HEK293 (cell line): ENCODE data around the gene EIF2D.

Experiments used
- CTCF ChIA-PET: fragments of 350-600 bp; formaldehyde crosslinking; extraction: SDS; loops from one replicate; lab custom pipeline; 2021; ENCODE audit warnings: antibody characterized with exemption; lab: Yijun Ruan, JAX
- POLR2A ChIA-PET: fragments of 300-600 bp; formaldehyde crosslinking; extraction: SDS; loops from one replicate; lab custom pipeline; 2020; ENCODE audit warnings: antibody characterized with exemption, inconsistent platforms; lab: Yijun Ruan, JAX
- H3K27ac ChIP-seq: fragments of 200-500 bp; sonication (Bioruptor generic); 2 replicates; pipeline ENCODE4 v1.5.1; 2014; ENCODE audit warnings: low read depth, low read length, control low read depth, inconsistent platforms; ENCODE audit errors: extremely low read depth
- H3K36me3 ChIP-seq, 2 experiments: fragments of 200-500 bp in 1 of 2; sonication (Bioruptor generic) in 1 of 2; 1 replicate in 1 of 2; 2 replicates in 1 of 2; pipeline ENCODE4 v1.5.1; 2014 to 2017; ENCODE audit warnings: inconsistent platforms in 2 of 2, low read length in 2 of 2; ENCODE audit not compliant: control insufficient read depth in 2 of 2, insufficient read depth in 1 of 2
- H3K4me1 ChIP-seq: fragments of 200-500 bp; sonication (Bioruptor generic); 2 replicates; pipeline ENCODE4 v1.5.1; 2014; ENCODE audit warnings: mild to moderate bottlenecking, low read length, inconsistent platforms; ENCODE audit not compliant: control insufficient read depth, insufficient read depth
- H3K4me3 ChIP-seq: 2 replicates; pipeline ENCODE4 v1.5.1; 2011; ENCODE audit warnings: low read depth, mild to moderate bottlenecking, control low read depth, low read length, moderate library complexity
- H3K9me3 ChIP-seq: fragments of 200-500 bp; sonication (Bioruptor generic); 2 replicates; pipeline ENCODE4 v1.5.1; 2014; ENCODE audit warnings: low read depth, low read length, inconsistent platforms; ENCODE audit not compliant: control insufficient read depth, insufficient read depth
- EGR2 ChIP-seq: fragments of 450-650 bp; formaldehyde crosslinking; IDR thresholded peaks from 2 replicates; pipeline ENCODE4 v1.5.1; 2016; ENCODE audit warnings: low read depth, missing biosample characterization, missing genetic modification characterization
- MEIS1 ChIP-seq: sonication (generic); formaldehyde crosslinking; IDR thresholded peaks from 2 replicates; pipeline ENCODE4 v1.8.1; 2022; ENCODE audit warnings: missing genetic modification reagents, mild to moderate bottlenecking, borderline replicate concordance
- OSR2 ChIP-seq: fragments of 450-650 bp; formaldehyde crosslinking; IDR thresholded peaks from 2 replicates; pipeline ENCODE4 v1.5.1; 2016; ENCODE audit warnings: missing biosample characterization, missing genetic modification characterization
- REST ChIP-seq: fragments of 450-650 bp; formaldehyde crosslinking; IDR thresholded peaks from 2 replicates; pipeline ENCODE4 v1.5.1; 2016; ENCODE audit warnings: missing biosample characterization, missing genetic modification characterization
- TSHZ1 ChIP-seq: fragments of 450-650 bp; formaldehyde crosslinking; IDR thresholded peaks from 2 replicates; pipeline ENCODE4 v1.5.1; 2016; ENCODE audit warnings: missing biosample characterization, missing genetic modification characterization, borderline replicate concordance
- ZBTB44 ChIP-seq: fragments of 450-650 bp; IDR thresholded peaks from 2 replicates; pipeline ENCODE4 v1.5.1; 2018; ENCODE audit warnings: missing biosample characterization, mild to moderate bottlenecking, missing genetic modification characterization
- ZBTB49 ChIP-seq: fragments of 450-650 bp; formaldehyde crosslinking; IDR thresholded peaks from 2 replicates; pipeline ENCODE4 v1.5.1; 2016; ENCODE audit warnings: missing biosample characterization, missing genetic modification characterization, low read depth
- ZBTB7A ChIP-seq: fragments of 450-650 bp; formaldehyde crosslinking; IDR thresholded peaks from 2 replicates; pipeline ENCODE4 v1.5.1; 2016; ENCODE audit warnings: low read depth, missing biosample characterization, missing genetic modification characterization
- ZFHX2 ChIP-seq: fragments of 450-650 bp; formaldehyde crosslinking; conservative IDR thresholded peaks from 2 replicates; pipeline ENCODE4 v1.5.1; 2016; ENCODE audit warnings: missing biosample characterization, missing genetic modification characterization
- ZFP3 ChIP-seq: fragments of 450-650 bp; formaldehyde crosslinking; IDR thresholded peaks from 2 replicates; pipeline ENCODE4 v1.5.1; 2016; ENCODE audit warnings: low read depth, missing biosample characterization, missing genetic modification characterization
- ZNF248 ChIP-seq: fragments of 450-650 bp; formaldehyde crosslinking; IDR thresholded peaks from 2 replicates; pipeline ENCODE4 v1.5.1; 2017; ENCODE audit warnings: missing biosample characterization, missing genetic modification characterization
- ZNF26 ChIP-seq: fragments of 450-650 bp; formaldehyde crosslinking; IDR thresholded peaks from 2 replicates; pipeline ENCODE4 v1.5.1; 2016; ENCODE audit warnings: missing biosample characterization, missing genetic modification characterization
- ZNF341 ChIP-seq: fragments of 450-650 bp; formaldehyde crosslinking; IDR thresholded peaks from 2 replicates; pipeline ENCODE4; 2016; ENCODE audit warnings: low read depth, missing biosample characterization, missing genetic modification characterization
- ZNF501 ChIP-seq: fragments of 450-650 bp; formaldehyde crosslinking; IDR thresholded peaks from 2 replicates; pipeline ENCODE4 v1.5.1; 2016; ENCODE audit warnings: missing biosample characterization, missing genetic modification characterization
- ZNF623 ChIP-seq: fragments of 450-650 bp; formaldehyde crosslinking; IDR thresholded peaks from 2 replicates; pipeline ENCODE4 v1.5.1; 2016; ENCODE audit warnings: missing biosample characterization, missing genetic modification characterization
- ZNF639 ChIP-seq: fragments of 450-650 bp; formaldehyde crosslinking; IDR thresholded peaks from 2 replicates; pipeline ENCODE4 v1.5.1; 2016; ENCODE audit warnings: missing biosample characterization, missing genetic modification characterization

EIF2D gene

GRCh38 chr1:206566999-206567398, 45.3 kb downstream of the EIF2D start:
- H3K27ac ChIP-seq, result no peak overlapping the region
- H3K4me1 ChIP-seq, result no peaks in the 10 kb centered on the region
- TF ChIP-seq ZBTB7A (tag by site-specific recombination) (no peak), ZFHX2 (tag by site-specific recombination) (peak; percentile 16; the same call in 1 of the 2 replicates), EGR2 (tag by site-specific recombination) (0 out of 2 replicates have a peak, but pooled peaks have one; percentile 34), ZNF639 (no peak)
- TF ChIP-seq, all 188 proteins: peak for 2
- Histone ChIP-seq H3K4me3 (no peak overlapping the region), H3K36me3 (peaks cover 0 to 14% of the 10 kb centered on the region in 2 experiments; a peak in 1 of 3 replicates), H3K9me3 (no peaks in the 10 kb centered on the region)
- ChIA-PET POLR2A (no interaction called here), CTCF (interaction anchor here (1.5 to 5.6 kb wide), 3 partner anchors 17 to 77 kb away, joined by 4 to 41 read pairs (median 10); no protein-coding TSS in a partner anchor)

- POLR2A ChIA-PET, result no interaction called here
- no peak for TF ChIP-seq TSHZ1 (tag by site-specific recombination)
- TF ChIP-seq ZNF341, result no peak
- no peak for TF ChIP-seq ZNF501 (tag by site-specific recombination)
- TF ChIP-seq ZFP3 (tag by site-specific recombination), result no peak
- no peak for TF ChIP-seq ZNF248 (tag by site-specific recombination)
- no peak for TF ChIP-seq ZNF26 (tag by site-specific recombination)
- no peak for TF ChIP-seq MEIS1 (CRISPR knock-in tag)
- TF ChIP-seq ZBTB44, result no peak
- TF ChIP-seq ZBTB49 (tag by site-specific recombination), result no peak
- TF ChIP-seq ZNF623 (tag by site-specific recombination), result no peak
- no peak for TF ChIP-seq OSR2 (tag by site-specific recombination)
- no peak for TF ChIP-seq REST (tag by site-specific recombination)
- no peaks in the 10 kb centered on the region for H3K9me3 ChIP-seq
Measured at GRCh38 chr1:206565995-206566394, 46.3 kb downstream of the EIF2D start.

More at GRCh38 chr1:206565995-206566394, 46.3 kb downstream of the EIF2D start:
- peaks cover 0 to 18% of the 10 kb centered on the region in 2 experiments; a peak in 1 of 3 replicates for H3K36me3 ChIP-seq
- H3K27ac ChIP-seq, result no peak overlapping the region
- H3K4me1 ChIP-seq, result no peaks in the 10 kb centered on the region
- no peak overlapping the region for H3K4me3 ChIP-seq
- CTCF ChIA-PET, result interaction anchor here (0.6 to 5.6 kb wide), 4 partner anchors 18 to 79 kb away, joined by 3 to 41 read pairs (median 7); no protein-coding TSS in a partner anchor
